ENCODE results near the gene LSM3.

Gene LSM3

GRCh38 chr3:14208977-14209394 lies 30.4 kb downstream of the LSM3 start:
- TF ChIP-seq, protein P1, sequence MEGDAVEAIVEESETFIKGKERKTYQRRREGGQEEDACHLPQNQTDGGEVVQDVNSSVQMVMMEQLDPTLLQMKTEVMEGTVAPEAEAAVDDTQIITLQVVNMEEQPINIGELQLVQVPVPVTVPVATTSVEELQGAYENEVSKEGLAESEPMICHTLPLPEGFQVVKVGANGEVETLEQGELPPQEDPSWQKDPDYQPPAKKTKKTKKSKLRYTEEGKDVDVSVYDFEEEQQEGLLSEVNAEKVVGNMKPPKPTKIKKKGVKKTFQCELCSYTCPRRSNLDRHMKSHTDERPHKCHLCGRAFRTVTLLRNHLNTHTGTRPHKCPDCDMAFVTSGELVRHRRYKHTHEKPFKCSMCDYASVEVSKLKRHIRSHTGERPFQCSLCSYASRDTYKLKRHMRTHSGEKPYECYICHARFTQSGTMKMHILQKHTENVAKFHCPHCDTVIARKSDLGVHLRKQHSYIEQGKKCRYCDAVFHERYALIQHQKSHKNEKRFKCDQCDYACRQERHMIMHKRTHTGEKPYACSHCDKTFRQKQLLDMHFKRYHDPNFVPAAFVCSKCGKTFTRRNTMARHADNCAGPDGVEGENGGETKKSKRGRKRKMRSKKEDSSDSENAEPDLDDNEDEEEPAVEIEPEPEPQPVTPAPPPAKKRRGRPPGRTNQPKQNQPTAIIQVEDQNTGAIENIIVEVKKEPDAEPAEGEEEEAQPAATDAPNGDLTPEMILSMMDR (IDR thresholded peaks at IDR 0.05; ENCODE audit: low read depth, low read length, missing control alignments), result no peak
- no peak for DNase-seq (ENCODE audit: extremely low read depth, low read depth)
- H3K4me3 ChIP-seq (replicated peaks; ENCODE audit: low read depth, low read length), result no peak overlapping the region

- no peak for DNase-seq (ENCODE audit: extremely low read depth, low read depth)
- TF ChIP-seq, protein P1 (IDR thresholded peaks at IDR 0.05; ENCODE audit: low read depth, low read length, missing control alignments), result no peak
- no peak overlapping the region for H3K4me3 ChIP-seq (replicated peaks; ENCODE audit: low read depth, low read length)
These were observed 31.1 kb downstream of the LSM3 start for GRCh38 chr3:14209581-14210289.

DNA sequence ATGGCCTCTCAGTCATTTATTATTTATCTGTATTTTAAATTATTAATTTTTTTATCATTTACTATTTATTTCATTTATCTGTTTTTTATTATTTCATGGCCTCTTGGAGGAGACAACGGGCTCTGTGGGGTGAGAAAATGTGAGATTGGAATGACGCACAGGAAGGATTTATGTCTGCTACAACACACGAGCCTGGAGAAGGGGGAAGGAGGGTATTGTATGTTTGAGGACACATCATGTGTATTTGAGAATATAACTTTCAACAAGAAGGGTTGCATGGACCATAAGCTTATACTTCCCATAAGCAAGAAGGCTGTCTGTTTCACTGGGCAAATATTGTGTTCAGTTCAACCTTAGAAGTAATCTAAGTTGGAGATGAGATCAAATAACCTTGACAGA lies 31.7 kb downstream of the LSM3 start:
- H3K4me3 ChIP-seq (replicated peaks; ENCODE audit: low read depth, low read length), result no peak overlapping the region
- TF ChIP-seq, protein P1 (IDR thresholded peaks at IDR 0.05; ENCODE audit: low read depth, low read length, missing control alignments), result no peak
- DNase-seq (ENCODE audit: extremely low read depth, low read depth), result no peak

DNA sequence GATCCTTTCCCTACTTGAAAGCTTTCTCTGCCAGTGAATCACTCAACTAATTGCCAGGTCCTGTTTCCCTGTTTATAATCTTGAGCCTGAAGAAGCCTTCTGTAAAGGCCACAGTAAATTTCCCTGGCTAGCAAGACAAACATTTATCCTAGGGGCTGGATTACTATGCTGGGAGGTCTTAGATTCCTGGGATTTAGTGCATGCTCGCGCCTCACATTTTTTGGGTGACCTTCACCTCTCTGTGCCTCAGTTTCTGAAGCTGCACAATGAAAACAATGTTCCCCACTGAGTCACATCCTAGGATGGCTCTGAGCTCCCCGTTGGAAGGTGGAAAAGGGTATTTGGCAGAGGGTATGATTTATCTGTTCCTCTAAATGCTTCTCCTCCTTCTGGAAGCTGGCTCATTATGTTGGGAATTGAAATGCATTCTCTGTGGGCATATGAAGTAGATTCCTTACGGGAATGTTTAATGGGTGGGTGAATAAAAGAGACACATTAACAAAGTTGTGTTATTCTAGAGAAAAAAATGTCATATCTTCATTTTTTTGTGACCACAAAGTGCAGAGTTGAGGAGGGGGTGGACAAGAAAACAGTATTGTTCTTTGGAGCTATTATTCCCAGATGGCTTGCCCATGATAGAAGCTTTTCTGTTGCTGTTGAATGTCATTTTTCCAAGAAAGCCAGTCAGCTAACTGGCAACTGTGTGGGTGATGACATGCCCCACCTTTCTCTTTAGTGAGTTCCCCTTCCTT lies 32.4 kb downstream of the LSM3 start:
- TF ChIP-seq, protein P1 (IDR thresholded peaks at IDR 0.05; ENCODE audit: low read depth, low read length, missing control alignments), result no peak
- no peak overlapping the region for H3K4me3 ChIP-seq (replicated peaks; ENCODE audit: low read depth, low read length)
- DNase-seq (ENCODE audit: extremely low read depth, low read depth), result peak; percentile 90

DNA sequence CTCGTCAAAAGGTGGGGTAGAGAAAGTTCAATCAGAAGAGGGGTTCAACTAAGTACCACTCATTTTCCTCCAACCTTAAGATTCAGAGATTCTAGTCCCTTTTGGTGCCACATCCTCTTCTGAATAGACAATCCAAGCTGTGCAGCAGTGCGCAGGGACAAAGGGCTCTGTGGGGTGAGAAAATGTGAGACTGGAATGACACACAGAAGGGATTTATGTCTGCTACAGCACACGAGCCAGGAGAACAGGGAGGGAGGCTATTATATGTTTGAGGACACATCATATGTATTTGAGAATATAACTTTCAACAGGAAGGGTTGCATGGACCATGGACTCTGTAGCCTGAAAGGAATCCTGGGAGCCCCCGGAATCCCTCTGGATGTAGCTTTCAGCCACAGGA lies 33.0 kb downstream of the LSM3 start:
- TF ChIP-seq, protein P1 (IDR thresholded peaks at IDR 0.05; ENCODE audit: low read depth, low read length, missing control alignments), result no peak
- no peak overlapping the region for H3K4me3 ChIP-seq (replicated peaks; ENCODE audit: low read depth, low read length)
- no peak for DNase-seq (ENCODE audit: extremely low read depth, low read depth)

DNA sequence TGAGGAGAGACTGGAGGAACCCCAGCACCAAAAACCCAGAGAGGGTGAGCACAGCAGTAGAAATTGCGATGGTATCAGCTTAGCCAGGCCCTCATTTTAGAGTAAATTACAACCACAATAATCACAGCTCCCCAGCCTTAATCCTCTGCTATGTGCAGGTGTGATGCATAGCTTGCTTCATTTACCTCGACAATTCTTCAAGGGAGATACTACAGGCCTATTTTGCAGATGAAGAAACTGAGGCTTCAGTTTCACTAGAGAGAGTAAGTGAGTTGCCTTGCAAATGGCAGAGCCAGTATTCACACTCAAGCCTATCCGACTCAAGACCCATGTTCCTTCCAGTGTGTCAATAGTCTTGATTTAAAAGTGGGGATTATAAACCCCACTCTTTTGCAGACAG lies 33.4 kb downstream of the LSM3 start:
- no peak overlapping the region for H3K4me3 ChIP-seq (replicated peaks; ENCODE audit: low read depth, low read length)
- TF ChIP-seq, protein P1 (IDR thresholded peaks at IDR 0.05; ENCODE audit: low read depth, low read length, missing control alignments), result no peak
- DNase-seq (ENCODE audit: extremely low read depth, low read depth), result no peak
